ENCODE measurements around the gene PSMB8. TPM values are rescaled to one million over a fixed set of nuclear protein-coding genes. Genes with fewer than 3 reads are reported as not detected.

Gene PSMB8
- total RNA-seq (10 to 100 TPM; 12.4 to 30.4 TPM), polyA plus RNA-seq (ENCODE audit: insufficient read length in 2 of 2) (10 to 100 TPM; 12.5 to 14.0 TPM)
- long read RNA-seq, donor 1, transcript PSMB8-202 (6 exons, 1,124 nt): major isoform, 5 of 9 reads
- long read RNA-seq, donor 1, partial matches to known transcripts: 0 of 9 reads
- long read RNA-seq, donor 1, other reads (novel, unspliced or antisense): 0 of 9 reads
- long read RNA-seq, donor 2, partial matches to known transcripts: 0 of 3 reads
- long read RNA-seq, donor 2, other reads (novel, unspliced or antisense): 0 of 3 reads
- long read RNA-seq, donor 3, transcript PSMB8-202 (6 exons, 1,124 nt): major isoform, 8 of 13 reads
- long read RNA-seq, donor 3, partial matches to known transcripts: 0 of 13 reads
- long read RNA-seq, donor 3, other reads (novel, unspliced or antisense): 0 of 13 reads
- long read RNA-seq, donor 4, transcript PSMB8-205 (2 exons, 835 nt): minor isoform, 20 of 61 reads
- long read RNA-seq, donor 4, transcript PSMB8-202 (6 exons, 1,124 nt): major isoform, 33 of 61 reads
- long read RNA-seq, donor 4, partial matches to known transcripts: 6 of 61 reads
- long read RNA-seq, donor 4, other reads (novel, unspliced or antisense): 0 of 61 reads

GRCh38 chr6:32843979-32844838 lies at the start of gene PSMB8:
Gene PSMB8, minus strand, starts transcription at chr6:32844047. Its CDS starts 51 bp downstream, at chr6:32843996.
- Histone ChIP-seq H3K9me3 (ENCODE audit: control insufficient read depth, insufficient read depth, low read length) (no peaks in the 10 kb centered on the region), H3K27ac (ENCODE audit: low read depth, low read length) (peak within 1 kb of the TSS; percentile 96), H3K4me1 (ENCODE audit: control insufficient read depth, insufficient read depth, low read length) (peaks cover 18% of the 10 kb centered on the region), H3K27me3 (ENCODE audit: control insufficient read depth, insufficient read depth, low read length) (peaks cover 13% of the 10 kb centered on the region), H3K36me3 (ENCODE audit: control insufficient read depth, insufficient read depth, low read length) (peaks cover 20% of the 10 kb centered on the region), H3K4me3 (ENCODE audit: low read depth, low read length) (peak within 1 kb of the TSS; percentile 88)
- WGBS (ENCODE audit: insufficient coverage): under 1% methylated on average over 33 of the region's 40 CpGs
- DNase-seq (ENCODE audit: low read depth in 4 of 6, low spot score in 6 of 6): peak; percentile 87 to 98 (median 92)

- Histone ChIP-seq H3K9me3 (ENCODE audit: control insufficient read depth, insufficient read depth, low read length) (no peaks in the 10 kb centered on the region), H3K36me3 (ENCODE audit: control insufficient read depth, insufficient read depth, low read length) (no peaks in the 10 kb centered on the region), H3K4me3 (ENCODE audit: low read depth, low read length) (no peak overlapping the region), H3K27me3 (ENCODE audit: control insufficient read depth, insufficient read depth, low read length) (no peaks in the 10 kb centered on the region), H3K27ac (ENCODE audit: low read depth, low read length) (no peak overlapping the region), H3K4me1 (ENCODE audit: control insufficient read depth, insufficient read depth, low read length) (peaks cover 21% of the 10 kb centered on the region)
- no peak for DNase-seq (ENCODE audit: low read depth in 4 of 6, low spot score in 6 of 6)
- WGBS (ENCODE audit: insufficient coverage): no CpG with 5 or more reads among the region's 1 CpG
These were observed 47.0 kb upstream of the PSMB8 start for GRCh38 chr6:32890831-32891230.

- peaks cover 12% of the 10 kb centered on the region for H3K4me1 ChIP-seq (ENCODE audit: control insufficient read depth, insufficient read depth, low read length)
- no peaks in the 10 kb centered on the region for H3K9me3 ChIP-seq (ENCODE audit: control insufficient read depth, insufficient read depth, low read length)
- no CpG with 5 or more reads among the region's 1 CpG for WGBS (ENCODE audit: insufficient coverage)
- H3K27me3 ChIP-seq (ENCODE audit: control insufficient read depth, insufficient read depth, low read length): no peaks in the 10 kb centered on the region
- H3K27ac ChIP-seq (ENCODE audit: low read depth, low read length): no peak overlapping the region
- no peak overlapping the region for H3K4me3 ChIP-seq (ENCODE audit: low read depth, low read length)
- no peak for DNase-seq (ENCODE audit: low read depth in 4 of 6, low spot score in 6 of 6)
- H3K36me3 ChIP-seq (ENCODE audit: control insufficient read depth, insufficient read depth, low read length): no peaks in the 10 kb centered on the region
These were observed 45.7 kb upstream of the PSMB8 start for GRCh38 chr6:32889533-32889932.

DNA sequence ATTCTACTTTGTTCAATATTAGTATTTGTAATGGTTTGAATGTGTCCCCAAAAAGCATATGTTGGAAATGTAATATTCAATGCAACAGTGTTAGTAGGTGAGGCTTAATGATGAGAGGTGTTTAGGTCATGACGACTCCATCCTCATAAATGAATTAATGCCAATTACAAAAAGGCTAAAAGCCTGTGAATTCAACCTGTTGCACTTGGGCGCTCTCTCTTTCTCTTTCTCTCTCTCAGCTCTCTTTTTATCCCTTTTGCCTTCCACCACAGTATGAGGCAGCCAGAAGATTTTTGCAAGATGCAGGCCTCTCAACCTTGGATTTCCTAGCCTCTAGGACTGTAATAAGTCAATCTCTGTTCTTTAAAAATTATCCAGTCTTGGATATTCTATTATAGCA lies 44.7 kb upstream of the PSMB8 start:
- H3K27me3 ChIP-seq (ENCODE audit: control insufficient read depth, insufficient read depth, low read length): no peaks in the 10 kb centered on the region
- H3K4me1 ChIP-seq (ENCODE audit: control insufficient read depth, insufficient read depth, low read length): peaks cover 9% of the 10 kb centered on the region
- no peak for DNase-seq (ENCODE audit: low read depth in 4 of 6, low spot score in 6 of 6)
- WGBS (ENCODE audit: insufficient coverage): 90% methylated on average over 1 of the region's 2 CpGs
- H3K9me3 ChIP-seq (ENCODE audit: control insufficient read depth, insufficient read depth, low read length): no peaks in the 10 kb centered on the region
- no peaks in the 10 kb centered on the region for H3K36me3 ChIP-seq (ENCODE audit: control insufficient read depth, insufficient read depth, low read length)
- H3K4me3 ChIP-seq (ENCODE audit: low read depth, low read length): no peak overlapping the region
- H3K27ac ChIP-seq (ENCODE audit: low read depth, low read length): no peak overlapping the region

DNA sequence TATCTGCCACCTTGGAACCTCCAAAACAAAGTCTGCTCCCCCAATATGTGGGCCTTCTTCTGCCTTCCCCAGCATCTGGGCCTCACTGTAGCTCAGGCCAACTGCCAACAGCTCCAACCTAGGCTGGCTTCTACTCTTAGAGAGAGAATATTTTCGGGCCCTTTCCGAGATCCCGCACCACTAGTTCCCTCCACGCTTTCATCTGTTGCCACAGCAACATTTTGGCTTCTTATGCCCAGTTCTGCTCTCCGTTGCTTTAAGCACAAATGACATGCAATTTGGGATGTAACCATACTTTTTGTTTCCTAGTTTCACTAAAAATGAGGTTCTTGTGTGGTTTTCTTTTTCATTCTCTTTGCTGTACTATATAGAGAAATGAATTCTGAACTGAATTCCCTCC lies 43.8 kb upstream of the PSMB8 start:
- Histone ChIP-seq H3K27me3 (ENCODE audit: control insufficient read depth, insufficient read depth, low read length) (no peaks in the 10 kb centered on the region), H3K27ac (ENCODE audit: low read depth, low read length) (no peak overlapping the region)
- peak in 2 of 6 donors; percentile 29 to 68 for DNase-seq (ENCODE audit: low read depth in 4 of 6, low spot score in 6 of 6)

GRCh38 chr6:32886681-32887383 lies 43.0 kb upstream of the PSMB8 start:
- H3K4me3 ChIP-seq (ENCODE audit: low read depth, low read length): no peak overlapping the region
- no peaks in the 10 kb centered on the region for H3K36me3 ChIP-seq (ENCODE audit: control insufficient read depth, insufficient read depth, low read length)
- H3K27me3 ChIP-seq (ENCODE audit: control insufficient read depth, insufficient read depth, low read length): peaks cover 3% of the 10 kb centered on the region
- H3K9me3 ChIP-seq (ENCODE audit: control insufficient read depth, insufficient read depth, low read length): no peaks in the 10 kb centered on the region
- peaks cover 6% of the 10 kb centered on the region for H3K4me1 ChIP-seq (ENCODE audit: control insufficient read depth, insufficient read depth, low read length)
- WGBS (ENCODE audit: insufficient coverage): 47% methylated on average over 3 of the region's 3 CpGs
- DNase-seq (ENCODE audit: low read depth in 4 of 6, low spot score in 6 of 6): peak in 2 of 6 donors; percentile 21 to 55
- no peak overlapping the region for H3K27ac ChIP-seq (ENCODE audit: low read depth, low read length)

More for the DNA sequence above, 43.8 kb upstream of the PSMB8 start:
- H3K36me3 ChIP-seq (ENCODE audit: control insufficient read depth, insufficient read depth, low read length): no peaks in the 10 kb centered on the region
- no peak overlapping the region for H3K4me3 ChIP-seq (ENCODE audit: low read depth, low read length)
- H3K4me1 ChIP-seq (ENCODE audit: control insufficient read depth, insufficient read depth, low read length): peaks cover 6% of the 10 kb centered on the region
- 42% methylated on average over 4 of the region's 5 CpGs for WGBS (ENCODE audit: insufficient coverage)
- no peaks in the 10 kb centered on the region for H3K9me3 ChIP-seq (ENCODE audit: control insufficient read depth, insufficient read depth, low read length)

DNA sequence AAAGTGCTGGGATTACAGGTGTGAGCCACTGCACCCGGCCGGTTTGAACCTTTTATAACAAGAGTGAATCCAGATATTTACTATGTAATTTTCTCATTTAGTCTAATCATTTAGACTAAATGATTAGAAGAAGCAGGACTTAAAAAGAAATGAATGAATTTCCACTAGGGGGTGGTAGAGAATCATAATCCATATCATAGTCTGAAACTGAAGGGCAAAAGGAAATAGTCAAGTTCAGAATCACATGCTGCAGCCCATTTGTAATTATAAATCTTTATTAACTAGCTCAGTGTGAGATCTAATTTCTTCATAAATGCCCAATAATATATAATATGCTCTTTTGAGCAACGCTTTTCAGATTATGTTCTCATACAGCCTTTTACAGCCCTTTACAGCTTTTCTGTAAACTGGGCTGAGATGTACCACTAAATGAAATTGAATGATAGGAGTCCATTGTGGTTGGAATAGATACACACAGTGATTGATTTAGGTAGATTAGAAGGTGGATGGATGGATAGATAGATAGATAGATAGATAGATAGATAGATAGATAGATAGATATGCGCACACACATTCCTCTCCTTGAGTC lies 41.9 kb upstream of the PSMB8 start:
- Histone ChIP-seq H3K36me3 (ENCODE audit: control insufficient read depth, insufficient read depth, low read length) (no peaks in the 10 kb centered on the region), H3K4me1 (ENCODE audit: control insufficient read depth, insufficient read depth, low read length) (peaks cover 6% of the 10 kb centered on the region), H3K27ac (ENCODE audit: low read depth, low read length) (no peak overlapping the region), H3K27me3 (ENCODE audit: control insufficient read depth, insufficient read depth, low read length) (peaks cover 6% of the 10 kb centered on the region), H3K9me3 (ENCODE audit: control insufficient read depth, insufficient read depth, low read length) (no peaks in the 10 kb centered on the region), H3K4me3 (ENCODE audit: low read depth, low read length) (no peak overlapping the region)
- peak; percentile 50 to 95 (median 71) for DNase-seq (ENCODE audit: low read depth in 4 of 6, low spot score in 6 of 6)
- WGBS (ENCODE audit: insufficient coverage): no CpG with 5 or more reads among the region's 4 CpGs

DNA sequence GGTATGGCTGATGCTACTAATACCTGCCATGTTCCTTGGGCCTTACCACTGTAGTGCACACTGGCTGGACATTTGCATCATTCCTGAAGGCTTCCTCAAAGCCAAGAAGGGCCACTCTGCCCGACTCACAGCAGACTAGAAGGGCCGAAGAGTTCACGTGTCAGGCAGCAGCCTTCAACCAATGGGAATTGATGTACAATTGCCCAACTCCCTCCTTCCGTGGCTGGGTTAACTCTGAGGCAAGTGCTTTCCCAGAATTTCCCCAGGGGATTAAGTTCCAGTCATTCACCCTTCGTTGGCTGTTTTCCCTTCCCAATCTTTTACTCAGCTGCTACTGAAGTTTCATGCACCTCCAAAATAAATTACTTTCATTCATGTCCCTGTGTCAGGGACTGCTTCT lies 39.9 kb upstream of the PSMB8 start:
- WGBS (ENCODE audit: insufficient coverage): 28% methylated on average over 5 of the region's 5 CpGs

DNA sequence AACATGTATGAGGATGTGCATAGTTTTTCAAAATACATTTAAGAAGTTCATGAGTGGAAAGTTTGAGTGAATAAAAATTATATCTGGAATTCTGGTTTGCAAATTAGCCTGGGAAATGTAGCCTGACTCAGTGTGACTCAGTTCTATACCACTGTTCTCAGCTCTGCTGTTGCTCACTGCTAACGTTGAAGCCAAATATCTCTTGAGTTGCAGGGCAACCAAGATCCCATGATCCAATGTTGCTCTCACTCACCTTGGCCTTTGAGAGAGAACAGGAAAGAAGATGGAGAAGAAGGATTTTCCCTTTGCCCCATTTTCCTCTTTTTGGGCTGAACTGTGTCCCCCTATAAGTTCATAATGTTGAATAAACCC lies 39.0 kb upstream of the PSMB8 start:
- Histone ChIP-seq H3K9me3 (ENCODE audit: control insufficient read depth, insufficient read depth, low read length) (no peaks in the 10 kb centered on the region), H3K4me3 (ENCODE audit: low read depth, low read length) (no peak overlapping the region), H3K27ac (ENCODE audit: low read depth, low read length) (no peak overlapping the region), H3K36me3 (ENCODE audit: control insufficient read depth, insufficient read depth, low read length) (no peaks in the 10 kb centered on the region), H3K27me3 (ENCODE audit: control insufficient read depth, insufficient read depth, low read length) (peaks cover 22% of the 10 kb centered on the region), H3K4me1 (ENCODE audit: control insufficient read depth, insufficient read depth, low read length) (peaks cover 11% of the 10 kb centered on the region)
- DNase-seq (ENCODE audit: low read depth in 4 of 6, low spot score in 6 of 6): no peak
- WGBS (ENCODE audit: insufficient coverage): no CpG with 5 or more reads among the region's 1 CpG

More for the DNA sequence above, 39.9 kb upstream of the PSMB8 start:
- H3K36me3 ChIP-seq (ENCODE audit: control insufficient read depth, insufficient read depth, low read length): no peaks in the 10 kb centered on the region
- H3K27me3 ChIP-seq (ENCODE audit: control insufficient read depth, insufficient read depth, low read length): peaks cover 22% of the 10 kb centered on the region
- no peaks in the 10 kb centered on the region for H3K9me3 ChIP-seq (ENCODE audit: control insufficient read depth, insufficient read depth, low read length)
- DNase-seq (ENCODE audit: low read depth in 4 of 6, low spot score in 6 of 6): peak in 1 of 6 donors; percentile 11
- no peak overlapping the region for H3K27ac ChIP-seq (ENCODE audit: low read depth, low read length)
- H3K4me3 ChIP-seq (ENCODE audit: low read depth, low read length): no peak overlapping the region
- H3K4me1 ChIP-seq (ENCODE audit: control insufficient read depth, insufficient read depth, low read length): peaks cover 11% of the 10 kb centered on the region

All from spinal cord (tissue), 10 donors.